SU-DHL-6 (cell line): ENCODE results near the gene TRIOBP.

Experiments
- H2AFZ ChIP-seq: fragments of 200-600 bp; sonication (generic); 2 replicates; pipeline ENCODE4 v1.6.1; 2014; ENCODE audit warnings: low read depth, mild to moderate bottlenecking, moderate library complexity, mixed read lengths, antibody characterized with exemption, low read length; ENCODE audit not compliant: severe bottlenecking
- H3F3A ChIP-seq: fragments of 200-600 bp; shearing (Covaris generic); 2 replicates; pipeline ENCODE4 v1.6.0; 2016; ENCODE audit warnings: antibody characterized with exemption, mild to moderate bottlenecking; ENCODE audit not compliant: insufficient read depth
- H3K27ac ChIP-seq: fragments of 200-600 bp; sonication (generic); 2 replicates; pipeline ENCODE4 v1.5.1; 2016; ENCODE audit warnings: low read depth, mild to moderate bottlenecking, low read length, moderate library complexity, mixed read lengths
- H3K27me3 ChIP-seq: fragments of 200-600 bp; sonication (generic), shearing (Covaris generic); 2 replicates; pipeline ENCODE4 v1.6.0; 2014; ENCODE audit warnings: mild to moderate bottlenecking, low read length
- H3K36me3 ChIP-seq: fragments of 200-600 bp; sonication (generic); 2 replicates; pipeline ENCODE4 v1.6.1; 2014; ENCODE audit warnings: mild to moderate bottlenecking, low read length, mixed read lengths
- H3K4me2 ChIP-seq: fragments of 300-600, 200-600 bp; shearing (Covaris generic), sonication (generic); 2 replicates; pipeline ENCODE4 v1.6.0; 2014; ENCODE audit warnings: low read length, low read depth, mild to moderate bottlenecking; ENCODE audit not compliant: poor library complexity, severe bottlenecking
- H3K4me3 ChIP-seq: fragments of 200-600 bp; sonication (generic); 2 replicates; pipeline ENCODE4 v1.5.1; 2014; ENCODE audit warnings: antibody characterized with exemption, low read length, mild to moderate bottlenecking, mixed read lengths; ENCODE audit not compliant: insufficient read depth, poor library complexity, severe bottlenecking
- H3K79me2 ChIP-seq: fragments of 200-600 bp; sonication (generic); 2 replicates; pipeline ENCODE4 v1.6.1; 2014; ENCODE audit warnings: mild to moderate bottlenecking, low read length, moderate library complexity; ENCODE audit not compliant: insufficient read depth
- H3K9ac ChIP-seq: fragments of 200-600 bp; sonication (generic); 2 replicates; pipeline ENCODE4 v1.7.0; 2014; ENCODE audit warnings: mild to moderate bottlenecking, low read length
- H3K9me2 ChIP-seq: fragments of 200-600 bp; sonication (generic); replicated peaks from 2 replicates; pipeline ENCODE4 v1.6.1; 2014; ENCODE audit warnings: low read length; ENCODE audit not compliant: insufficient read depth
- H3K9me3 ChIP-seq: fragments of 200-600 bp; sonication (generic); 2 replicates; pipeline ENCODE4 v1.6.1; 2014; ENCODE audit warnings: low read length, mixed read lengths; ENCODE audit not compliant: insufficient read depth
- H4K20me1 ChIP-seq: fragments of 200-600 bp; sonication (generic); 2 replicates; pipeline ENCODE4 v1.6.1; 2014; ENCODE audit warnings: low read depth, mild to moderate bottlenecking, antibody characterized with exemption, low read length, moderate library complexity, mixed read lengths
- CTCF ChIP-seq: fragments of 200-600 bp; sonication (generic); IDR thresholded peaks from one replicate; pipeline ENCODE4 v1.5.1; 2017; ENCODE audit warnings: antibody characterized with exemption, mild to moderate bottlenecking, low read length, moderate library complexity; ENCODE audit not compliant: insufficient read depth, poor library complexity, severe bottlenecking
- EZH2phosphoT487 ChIP-seq: fragments of 200-600 bp; sonication (generic), shearing (Covaris generic); conservative IDR thresholded peaks from 2 replicates; pipeline ENCODE4 v1.6.1; 2018; ENCODE audit warnings: mild to moderate bottlenecking, antibody characterized with exemption, low read length, moderate library complexity, mixed read lengths

TRIOBP gene

DNA sequence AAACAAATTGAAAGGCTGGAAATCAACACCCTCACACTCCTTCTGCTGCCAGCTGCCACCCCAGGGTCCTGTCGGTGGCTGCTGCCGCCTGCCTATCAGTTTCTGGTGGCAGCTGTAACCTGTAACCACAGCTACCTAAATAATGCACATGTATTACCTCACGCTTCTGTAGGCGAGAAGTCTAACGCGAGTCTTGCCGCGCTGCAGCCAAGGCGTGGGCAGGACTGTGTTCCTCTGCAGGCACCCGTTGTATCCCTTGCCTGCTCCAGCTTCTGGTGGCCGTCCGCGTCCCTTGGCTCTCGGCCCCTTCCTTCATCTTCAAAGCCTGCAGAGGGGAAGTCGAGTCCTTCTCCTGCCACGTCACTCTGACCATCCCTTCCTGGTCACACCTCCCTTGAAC, 66.8 kb downstream of the TRIOBP start:
- H3K79me2 ChIP-seq: no peaks in the 10 kb centered on the region
- no peaks in the 10 kb centered on the region for H3K27me3 ChIP-seq
- TF ChIP-seq CTCF: no peak
- TF ChIP-seq EZH2phosphoT487: no peak
- H3K4me2 ChIP-seq: no peak overlapping the region
- no peak overlapping the region for H2AFZ ChIP-seq
- H3F3A ChIP-seq: no peaks in the 10 kb centered on the region
- no peaks in the 10 kb centered on the region; the same call in 1 of the 2 replicates for H3K36me3 ChIP-seq
- H3K9me3 ChIP-seq: no peaks in the 10 kb centered on the region
- H3K4me3 ChIP-seq: no peak overlapping the region
- no peak overlapping the region for H3K9ac ChIP-seq
- no peaks in the 10 kb centered on the region for H3K9me2 ChIP-seq
- no peaks in the 10 kb centered on the region for H4K20me1 ChIP-seq
- no peak overlapping the region for H3K27ac ChIP-seq

- Histone ChIP-seq H3K27ac (no peak overlapping the region), H3K9ac (no peak overlapping the region), H3K9me3 (no peaks in the 10 kb centered on the region)
Measured at GRCh38 chr22:37764622-37765021, 67.8 kb downstream of the TRIOBP start.

GRCh38 chr22:37765498-37765897, 68.7 kb downstream of the TRIOBP start:
- Histone ChIP-seq H3K27ac (no peak overlapping the region), H3K9me2 (no peaks in the 10 kb centered on the region), H3K4me2 (no peak overlapping the region), H3K79me2 (no peaks in the 10 kb centered on the region), H3K27me3 (no peaks in the 10 kb centered on the region), H3K9me3 (no peaks in the 10 kb centered on the region), H3K9ac (no peak overlapping the region), H3K4me3 (no peak overlapping the region), H2AFZ (no peak overlapping the region), H3F3A (no peaks in the 10 kb centered on the region), H4K20me1 (no peaks in the 10 kb centered on the region), H3K36me3 (no peaks in the 10 kb centered on the region)
- no peak for TF ChIP-seq EZH2phosphoT487
- TF ChIP-seq CTCF: no peak

More at GRCh38 chr22:37764622-37765021, 67.8 kb downstream of the TRIOBP start:
- no peak overlapping the region for H2AFZ ChIP-seq
- H3K36me3 ChIP-seq: no peaks in the 10 kb centered on the region; the same call in 1 of the 2 replicates
- H3F3A ChIP-seq: no peaks in the 10 kb centered on the region
- no peaks in the 10 kb centered on the region for H3K9me2 ChIP-seq
- H3K4me3 ChIP-seq: no peak overlapping the region
- no peaks in the 10 kb centered on the region for H3K79me2 ChIP-seq
- H4K20me1 ChIP-seq: no peaks in the 10 kb centered on the region
- TF ChIP-seq CTCF: no peak
- no peak for TF ChIP-seq EZH2phosphoT487
- no peaks in the 10 kb centered on the region for H3K27me3 ChIP-seq
- H3K4me2 ChIP-seq: no peak overlapping the region
